HG03175 (cell line): ENCODE results near the gene GHRHR.

Experiments
- ATAC-seq: cut with Tn5 transposase; IDR thresholded peaks from one replicate; pipeline ENCODE4 v1.9.1; 2021; ENCODE audit warnings: mild to moderate bottlenecking, moderate library complexity; ENCODE audit not compliant: unreplicated experiment

Gene GHRHR

GRCh38 chr7:30965883-30966282 is 2.1 kb downstream of the GHRHR start:
- no peak for ATAC-seq

- ATAC-seq, result peak; percentile 45
Observed at GRCh38 chr7:30968294-30968693, 4.5 kb downstream of the GHRHR start.

DNA sequence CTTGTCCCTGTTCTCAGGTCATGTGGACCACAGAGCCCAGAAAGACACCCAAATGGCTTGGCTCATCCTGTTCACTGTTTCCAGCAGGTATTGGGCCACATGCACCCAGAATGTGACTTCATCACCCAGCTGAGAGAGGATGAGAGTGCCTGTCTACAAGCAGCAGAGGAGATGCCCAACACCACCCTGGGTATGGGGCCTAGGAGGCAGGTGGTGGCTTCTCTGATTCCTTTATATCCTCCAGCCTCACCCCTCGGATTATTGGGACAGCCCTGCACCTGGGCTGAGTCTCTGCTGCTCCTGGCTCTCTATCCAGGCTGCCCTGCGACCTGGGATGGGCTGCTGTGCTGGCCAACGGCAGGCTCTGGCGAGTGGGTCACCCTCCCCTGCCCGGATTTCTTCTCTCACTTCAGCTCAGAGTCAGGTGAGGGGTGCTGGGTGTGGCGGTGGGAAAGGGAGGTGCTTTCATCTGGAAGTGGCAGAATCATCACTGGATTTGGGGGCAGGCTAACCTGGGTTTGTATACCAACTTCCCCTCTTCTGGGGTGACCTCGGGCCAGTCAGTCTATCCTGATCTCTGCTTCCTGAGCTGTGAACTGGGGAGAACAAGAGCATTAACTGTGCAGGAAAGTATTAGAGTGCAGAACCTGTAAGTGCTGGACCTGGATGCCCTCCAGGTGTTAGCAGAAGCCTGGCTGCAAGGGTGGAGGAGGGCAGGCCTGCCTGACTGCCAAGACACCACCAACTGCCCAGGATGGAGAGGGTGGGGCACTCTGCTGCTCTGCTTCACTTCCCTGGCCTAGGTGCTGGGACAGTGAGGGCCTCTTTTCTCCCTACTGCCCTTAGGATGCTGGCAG is 5.2 kb downstream of the GHRHR start:
- ATAC-seq, result peak; percentile 10

DNA sequence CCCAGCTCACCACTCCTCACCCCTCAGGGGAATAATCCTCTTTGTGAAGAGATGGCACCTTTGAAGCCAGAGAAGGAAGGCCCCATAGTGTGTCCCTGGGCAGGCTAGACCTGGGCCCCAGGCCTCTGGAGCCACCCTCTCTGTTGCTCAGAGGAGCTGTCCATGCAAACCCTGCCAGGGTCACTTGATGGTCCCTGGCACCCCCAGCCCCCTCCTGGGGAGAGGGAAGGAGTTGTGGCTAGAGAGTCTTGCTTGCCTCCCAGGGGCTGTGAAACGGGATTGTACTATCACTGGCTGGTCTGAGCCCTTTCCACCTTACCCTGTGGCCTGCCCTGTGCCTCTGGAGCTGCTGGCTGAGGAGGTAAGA is 5.8 kb downstream of the GHRHR start:
- no peak for ATAC-seq

DNA sequence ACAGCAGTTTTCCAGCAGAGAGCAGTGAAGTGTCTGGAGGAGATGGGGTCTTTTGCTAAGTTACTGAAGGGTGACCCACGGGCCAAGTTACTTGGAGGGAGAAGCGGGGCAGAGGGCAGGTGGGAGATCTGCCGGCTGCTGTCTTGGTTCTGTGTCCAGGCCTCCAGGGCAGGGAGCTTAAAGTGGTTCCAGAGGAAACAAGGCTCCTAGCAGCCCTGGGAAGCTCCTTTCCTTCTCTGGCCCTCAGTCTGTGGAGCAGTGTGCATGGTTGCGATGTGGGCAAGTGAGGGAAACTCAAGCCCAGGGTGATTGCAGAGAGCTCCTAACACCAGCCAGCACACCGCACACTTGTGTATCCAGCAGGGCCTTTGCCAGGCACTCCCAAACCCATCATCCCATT is 6.3 kb downstream of the GHRHR start:
- ATAC-seq, result no peak

- ATAC-seq, result peak; percentile 36
Observed at GRCh38 chr7:30970594-30971094, 6.9 kb downstream of the GHRHR start.

GRCh38 chr7:30971440-30971839 is 7.7 kb downstream of the GHRHR start:
- ATAC-seq, result no peak

GRCh38 chr7:30971840-30972563 is 8.2 kb downstream of the GHRHR start:
- no peak for ATAC-seq

- ATAC-seq, result no peak
Observed at GRCh38 chr7:30973292-30973691, 9.5 kb downstream of the GHRHR start.

DNA sequence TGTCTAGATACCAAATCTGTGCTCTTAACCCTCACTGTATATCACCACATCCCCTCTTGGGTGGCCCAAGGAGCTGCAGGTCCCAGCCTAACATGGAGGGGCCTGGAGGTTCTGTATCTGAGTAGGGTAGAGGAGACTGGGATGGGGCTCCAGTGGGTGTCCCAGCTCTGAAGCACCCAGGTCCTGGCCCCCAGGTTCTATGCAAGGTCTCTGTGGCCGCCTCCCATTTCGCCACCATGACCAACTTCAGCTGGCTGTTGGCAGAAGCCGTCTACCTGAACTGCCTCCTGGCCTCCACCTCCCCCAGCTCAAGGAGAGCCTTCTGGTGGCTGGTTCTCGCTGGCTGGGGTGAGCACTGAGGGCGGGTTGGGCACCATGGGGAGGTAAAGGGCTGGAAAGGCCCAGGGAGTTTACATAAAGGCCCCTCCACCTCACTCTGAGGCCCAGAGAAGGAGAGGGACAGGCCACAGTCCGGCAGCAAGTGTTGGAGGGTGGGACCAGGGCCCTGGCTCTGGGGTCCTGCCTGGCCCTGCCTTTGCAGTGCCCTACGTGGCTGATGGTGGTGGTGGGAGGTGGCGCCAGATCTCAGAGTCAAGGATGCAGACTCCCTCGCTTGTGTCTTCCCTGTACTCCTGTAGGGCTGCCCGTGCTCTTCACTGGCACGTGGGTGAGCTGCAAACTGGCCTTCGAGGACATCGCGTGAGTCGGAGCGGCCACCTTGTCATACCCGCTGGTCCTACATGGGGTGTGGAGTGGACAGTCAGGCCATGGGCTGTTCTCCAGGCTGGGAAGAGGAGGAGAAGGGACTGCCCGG is 10.2 kb downstream of the GHRHR start:
- ATAC-seq, result no peak

DNA sequence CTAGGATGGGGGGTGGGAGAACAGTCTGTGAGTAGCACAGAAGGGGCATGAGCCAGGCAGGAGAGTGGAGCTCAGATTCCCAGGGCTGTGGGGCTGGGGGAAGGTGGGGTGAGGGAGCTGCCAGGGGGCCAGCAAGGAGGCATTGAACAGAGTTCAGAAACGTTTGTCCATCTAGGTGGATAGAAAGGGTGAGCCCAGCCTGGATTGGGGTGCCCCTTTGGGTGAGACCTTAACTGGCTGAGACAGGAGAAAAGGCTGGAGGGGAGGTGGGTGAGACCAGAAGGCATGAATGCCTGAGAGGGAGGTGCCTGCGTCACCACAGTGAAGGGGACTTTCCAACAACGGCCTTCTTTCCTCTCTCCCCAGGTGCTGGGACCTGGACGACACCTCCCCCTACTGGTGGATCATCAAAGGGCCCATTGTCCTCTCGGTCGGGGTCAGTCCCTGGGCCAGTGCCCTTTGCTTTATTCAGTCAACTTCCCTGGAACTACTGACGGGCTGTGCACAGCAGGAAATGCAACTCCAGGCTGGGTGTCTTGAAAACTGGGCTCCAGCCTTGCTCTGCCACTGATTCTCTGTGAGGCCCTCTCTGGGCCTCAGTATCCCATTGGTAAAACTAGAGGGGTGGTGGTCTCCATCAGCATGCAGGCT is 11.0 kb downstream of the GHRHR start:
- peak; percentile 86 for ATAC-seq

- peak; percentile 22 for ATAC-seq
Observed at GRCh38 chr7:30975256-30975899, 11.6 kb downstream of the GHRHR start.

- ATAC-seq, result no peak
Observed at GRCh38 chr7:30976381-30976780, 12.6 kb downstream of the GHRHR start.

- ATAC-seq, result no peak
Observed at GRCh38 chr7:30977222-30977621, 13.5 kb downstream of the GHRHR start.

GRCh38 chr7:30977896-30978564 is 14.3 kb downstream of the GHRHR start:
- no peak for ATAC-seq

- no peak for ATAC-seq
Observed at GRCh38 chr7:30979027-30979426, 15.3 kb downstream of the GHRHR start.

GRCh38 chr7:30980194-30980593 is 16.4 kb downstream of the GHRHR start:
- no peak for ATAC-seq

DNA sequence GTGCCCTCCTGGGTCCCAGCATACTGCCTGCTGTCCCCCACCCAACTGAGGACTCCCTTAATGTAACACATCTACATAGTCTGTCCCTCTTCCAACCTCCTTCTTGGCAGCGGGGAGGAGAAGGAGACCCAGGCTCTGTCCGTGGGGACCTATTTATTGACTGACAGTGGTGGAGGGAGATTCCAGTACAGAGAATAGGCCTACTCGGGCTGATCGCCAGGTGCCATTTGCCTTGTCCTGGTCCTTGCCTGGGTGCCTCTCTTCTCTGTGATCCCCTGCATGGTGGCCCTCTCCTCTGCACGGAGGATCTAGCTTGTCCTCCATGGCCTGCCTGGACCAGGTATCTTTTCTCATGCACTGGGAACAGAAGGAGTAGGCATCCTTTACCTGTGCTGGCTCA is 17.0 kb downstream of the GHRHR start:
- no peak for ATAC-seq

GRCh38 chr7:30983042-30983913 is 19.5 kb downstream of the GHRHR start:
- peak; percentile 84 for ATAC-seq
